GM19035 (cell line): ENCODE results near the gene RGS16.
"Not testable (repeated sequence)": the region's sequence is repeated elsewhere in the genome, so short reads cannot be mapped to it uniquely, and the experiment has no call there.

ENCODE experiments used
- ATAC-seq: cut with Tn5 transposase; IDR thresholded peaks from one replicate; pipeline ENCODE4 v1.9.1; 2021; ENCODE audit not compliant: unreplicated experiment

Gene RGS16

GRCh38 chr1:182604175-182605164 is at the start of gene RGS16:
TSS of gene RGS16 (minus strand) at chr1:182604389. CDS start at chr1:182604259, 130 bp downstream.
- ATAC-seq, result peak; percentile 92

GRCh38 chr1:182653986-182654385 is 49.8 kb upstream of the RGS16 start:
- no peak for ATAC-seq

- ATAC-seq, result no peak
Observed at GRCh38 chr1:182652933-182653332, 48.7 kb upstream of the RGS16 start.

GRCh38 chr1:182651339-182651724 is 47.1 kb upstream of the RGS16 start:
- ATAC-seq, result no peak

GRCh38 chr1:182650678-182651338 is 46.6 kb upstream of the RGS16 start:
- no peak for ATAC-seq

- ATAC-seq, result no peak
Observed at GRCh38 chr1:182649041-182649440, 44.9 kb upstream of the RGS16 start.

- no peak for ATAC-seq
Observed at GRCh38 chr1:182646739-182647138, 42.5 kb upstream of the RGS16 start.

GRCh38 chr1:182644886-182645285 is 40.7 kb upstream of the RGS16 start:
- ATAC-seq, result no peak

GRCh38 chr1:182643699-182644098 is 39.5 kb upstream of the RGS16 start:
- no peak for ATAC-seq

GRCh38 chr1:182642461-182642860 is 38.3 kb upstream of the RGS16 start:
- ATAC-seq, result no peak

- no peak for ATAC-seq
Observed at GRCh38 chr1:182641561-182641960, 37.4 kb upstream of the RGS16 start.

- no peak for ATAC-seq
Observed at GRCh38 chr1:182639330-182639729, 35.1 kb upstream of the RGS16 start.

GRCh38 chr1:182637769-182638168 is 33.6 kb upstream of the RGS16 start:
- ATAC-seq, result no peak

GRCh38 chr1:182635871-182636270 is 31.7 kb upstream of the RGS16 start:
- no peak for ATAC-seq

- no peak for ATAC-seq
Observed at GRCh38 chr1:182634306-182635072, 30.3 kb upstream of the RGS16 start.

GRCh38 chr1:182633657-182634281 is 29.6 kb upstream of the RGS16 start:
- no peak for ATAC-seq

GRCh38 chr1:182633031-182633430 is 28.8 kb upstream of the RGS16 start:
- no peak for ATAC-seq

GRCh38 chr1:182632441-182632857 is 28.3 kb upstream of the RGS16 start:
- ATAC-seq, result not testable (repeated sequence)

- no peak for ATAC-seq
Observed at GRCh38 chr1:182631954-182632353, 27.8 kb upstream of the RGS16 start.

GRCh38 chr1:182631053-182631677 is 27.0 kb upstream of the RGS16 start:
- no peak for ATAC-seq
